IMR-90 (cell line): ENCODE data around the gene KRT8. TPM values are rescaled to one million over a fixed set of nuclear protein-coding genes. Genes with fewer than 3 reads are reported as not detected.

Source experiments
- ATAC-seq: fragments of 200-7000 bp; cut with Tn5 transposase; 2 replicates; pipeline ENCODE4 v1.9.1; 2020; ENCODE audit warnings: low read depth, mild to moderate bottlenecking, moderate library complexity
- BruUV-seq: library from RNA; stranded (reverse); fragments of 400-500 nt; replicated peaks from 2 replicates; lab custom pipeline; 2021; lab: Mats Ljungman, UMichigan
- CTCF ChIA-PET: fragments of 300-600 bp; formaldehyde crosslinking; extraction: SDS; loops from one replicate; lab custom pipeline; 2021; ENCODE audit warnings: antibody characterized with exemption; lab: Yijun Ruan, JAX
- POLR2A ChIA-PET: fragments of 300-600 bp; sonication (Branson Sonifier 250); formaldehyde crosslinking; loops from one replicate; lab custom pipeline; 2022; ENCODE audit warnings: antibody characterized with exemption; ENCODE audit not compliant: unreplicated experiment; lab: Charles Lee
- DNase-seq: peaks from one replicate; pipeline ENCODE4 v3.0.0; 2013
- H2AFZ ChIP-seq: replicated peaks from 2 replicates; pipeline ENCODE3; 2013; ENCODE audit warnings: low read length, mild to moderate bottlenecking; ENCODE audit not compliant: poor library complexity
- H2AK5ac ChIP-seq: 2 replicates; pipeline ENCODE4 v1.6.1; 2013; ENCODE audit warnings: low read depth, low read length, inconsistent platforms
- H2AK9ac ChIP-seq: replicated peaks from 2 replicates; pipeline ENCODE3; 2013; ENCODE audit warnings: mild to moderate bottlenecking, low read depth, low read length, moderate library complexity; ENCODE audit not compliant: poor library complexity
- H2BK120ac ChIP-seq: 2 replicates; pipeline ENCODE4 v1.6.1; 2013; ENCODE audit warnings: low read depth, low read length, inconsistent platforms
- H2BK15ac ChIP-seq: 3 replicates; pipeline ENCODE4 v1.6.1; 2013; ENCODE audit warnings: low read depth, low read length, inconsistent platforms
- H2BK20ac ChIP-seq: 2 replicates; pipeline ENCODE4 v1.6.1; 2013; ENCODE audit warnings: low read depth, mild to moderate bottlenecking, inconsistent platforms, low read length, moderate library complexity
- H2BK5ac ChIP-seq: 2 replicates; pipeline ENCODE4 v1.6.1; 2013; ENCODE audit warnings: mild to moderate bottlenecking, low read depth, low read length, inconsistent platforms; ENCODE audit not compliant: poor library complexity, severe bottlenecking
- H3K14ac ChIP-seq: replicated peaks from 2 replicates; pipeline ENCODE4 v1.6.1; 2013; ENCODE audit warnings: low read depth, low read length, inconsistent platforms
- H3K18ac ChIP-seq: 2 replicates; pipeline ENCODE4 v1.6.1; 2013; ENCODE audit warnings: low read depth, low read length, control low read depth
- H3K23ac ChIP-seq: 2 replicates; pipeline ENCODE4 v1.6.1; 2013; ENCODE audit warnings: low read depth, low read length, inconsistent platforms
- H3K27ac ChIP-seq: 2 replicates; pipeline ENCODE4 v1.5.1; 2013; ENCODE audit warnings: mild to moderate bottlenecking, control low read depth, low read length; ENCODE audit not compliant: insufficient read depth
- H3K27me3 ChIP-seq: 2 replicates; pipeline ENCODE4 v1.6.1; 2013; ENCODE audit warnings: low read length; ENCODE audit not compliant: control insufficient read depth, insufficient read depth
- H3K36me3 ChIP-seq: 2 replicates; pipeline ENCODE4 v1.6.1; 2013; ENCODE audit warnings: low read length, mixed read lengths; ENCODE audit not compliant: control insufficient read depth, insufficient read depth
- H3K4ac ChIP-seq: 2 replicates; pipeline ENCODE4 v1.6.1; 2013; ENCODE audit warnings: low read depth, low read length, inconsistent platforms
- H3K4me1 ChIP-seq: 2 replicates; pipeline ENCODE4 v1.6.1; 2013; ENCODE audit warnings: low read length, mixed read lengths; ENCODE audit not compliant: control insufficient read depth, insufficient read depth
- H3K4me2 ChIP-seq: 2 replicates; pipeline ENCODE4 v1.6.1; 2013; ENCODE audit warnings: low read depth, mild to moderate bottlenecking, control low read depth, low read length, moderate library complexity
- H3K4me3 ChIP-seq: 2 replicates; pipeline ENCODE4 v1.5.1; 2013; ENCODE audit warnings: low read depth, mild to moderate bottlenecking, control low read depth, low read length, moderate library complexity; ENCODE audit not compliant: insufficient read depth
- H3K56ac ChIP-seq: 2 replicates; pipeline ENCODE4 v1.6.1; 2013; ENCODE audit warnings: low read length, inconsistent platforms; ENCODE audit not compliant: insufficient read depth; ENCODE audit errors: extremely low read depth
- H3K79me1 ChIP-seq, 2 experiments: 2 replicates each; pipeline ENCODE4 v1.6.1; 2013; ENCODE audit warnings: low read length in 2 of 2, inconsistent platforms in 1 of 2, low read depth in 1 of 2
- H3K9ac ChIP-seq: 2 replicates; pipeline ENCODE4 v1.6.1; 2013; ENCODE audit warnings: low read depth, low read length, control low read depth
- H3K9me1 ChIP-seq: 2 replicates; pipeline ENCODE4 v1.6.1; 2013; ENCODE audit warnings: low read length, inconsistent platforms; ENCODE audit not compliant: insufficient read depth
- H3K9me3 ChIP-seq: 2 replicates; pipeline ENCODE4 v1.6.1; 2013; ENCODE audit warnings: low read length; ENCODE audit not compliant: control insufficient read depth, insufficient read depth
- H4K20me1 ChIP-seq: 2 replicates; pipeline ENCODE4 v1.6.1; 2013; ENCODE audit warnings: low read length, inconsistent platforms; ENCODE audit not compliant: insufficient read depth
- H4K5ac ChIP-seq: 2 replicates; pipeline ENCODE4 v1.6.1; 2013; ENCODE audit warnings: mild to moderate bottlenecking, low read depth, low read length, control low read depth
- H4K8ac ChIP-seq, 2 experiments: 2 replicates each; pipeline ENCODE4 v1.6.1; 2013; ENCODE audit warnings: low read depth in 2 of 2, low read length in 2 of 2, control low read depth in 1 of 2, inconsistent platforms in 1 of 2
- H4K91ac ChIP-seq: 2 replicates; pipeline ENCODE4 v1.6.1; 2013; ENCODE audit warnings: low read depth, low read length, inconsistent platforms; ENCODE audit not compliant: insufficient read depth
- CHD1 ChIP-seq: IDR thresholded peaks from 2 replicates; pipeline ENCODE4 v1.6.1; 2012; ENCODE audit warnings: low read depth, low read length, improper control_type of control experiment
- POLR2A ChIP-seq: IDR thresholded peaks from 2 replicates; pipeline ENCODE4 v1.6.1; 2012; ENCODE audit warnings: mild to moderate bottlenecking, low read depth, low read length
- WGBS, 2 experiments: methylation state at CpG; one replicate each; pipeline versions ENCODE4 v1.1.5 to v1.1.7; 2013; ENCODE audit warnings: missing lambda C conversion rate in 2 of 2; ENCODE audit not compliant: insufficient read length in 1 of 2; ENCODE audit errors: extremely low coverage in 2 of 2; 5-methylcytosine and 5-hydroxymethylcytosine counted together
- dilution Hi-C: fragments of 300-500 bp; cut with HindIII; formaldehyde crosslinking; loops from one replicate; pipeline ENCODE4 v1.14.3; 2018; ENCODE audit warnings: low sequenced_read_pairs; ENCODE audit not compliant: unreplicated experiment
- in situ Hi-C: fragments of 300-500 bp; cut with MboI; formaldehyde crosslinking; loops from 3 replicates; pipeline ENCODE4 v1.14.3; 2019; ENCODE audit warnings: low sequenced_read_pairs, inconsistent platforms, mixed read lengths
- intact Hi-C: fragments of 100-400 bp; cut with micrococcal nuclease; formaldehyde crosslinking; loops from 2 replicates; pipeline ENCODE4 v1.10.0; 2022
- polyA plus RNA-seq, 3 experiments: library from polyadenylated mRNA; depleted of rRNA; stranded (reverse); fragments of >200 nt; gene quantifications; 2 replicates each; pipeline ENCODE4 v1.2.3, GENCODE V29; 2012; ENCODE audit warnings: low replicate concordance in 1 of 3
- total RNA-seq: library from RNA; depleted of rRNA; stranded (reverse); fragments of >200 nt; gene quantifications from 2 replicates; pipeline ENCODE4 v1.2.3, GENCODE V29; 2012
- TF ChIP-seq, protein P1 (sequence below): fragments of 150-350 bp; IDR thresholded peaks from 2 replicates; pipeline ENCODE4 v1.6.1; 2017; ENCODE audit warnings: mild to moderate bottlenecking, antibody characterized with exemption, low read length, low read depth

Gene KRT8
- total and polyA plus RNA-seq, 2 of the 4 experiments (the other 2 are of a cell fraction), result 10.9 to 39.3 TPM

DNA sequence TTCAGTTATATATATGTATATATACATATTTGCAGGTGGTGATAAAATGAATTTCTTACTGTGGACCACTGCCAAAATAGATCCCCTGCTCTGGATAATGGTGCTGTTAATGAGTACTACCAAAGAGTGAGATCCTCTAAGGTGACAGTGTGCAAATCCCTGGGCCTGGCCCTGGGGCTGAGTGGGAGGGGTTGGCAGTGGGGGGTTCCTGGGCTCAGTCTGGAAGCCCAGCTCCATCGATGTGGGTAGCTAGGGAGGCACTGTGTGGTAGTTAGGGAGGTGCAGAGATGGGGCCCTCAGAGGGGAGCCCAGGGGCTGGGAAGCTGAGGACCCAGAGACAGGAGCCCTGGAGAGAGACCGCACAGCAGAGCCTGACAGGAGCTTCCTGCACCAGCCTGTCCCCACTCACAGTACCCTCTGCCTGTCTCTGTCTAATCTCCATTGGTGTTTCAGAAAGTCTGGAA, 9.1 kb downstream of the KRT8 start:
- no peak overlapping the region for H2BK20ac ChIP-seq
- H2BK15ac ChIP-seq, result no peak overlapping the region
- no peak overlapping the region for H4K91ac ChIP-seq
- H3K27ac ChIP-seq, result no peak overlapping the region
- no peak overlapping the region for H3K14ac ChIP-seq
- POLR2A ChIA-PET, result no interaction called here
- H4K8ac ChIP-seq, result no peak overlapping the region
- ATAC-seq, result no peak
- no peak overlapping the region for H3K4ac ChIP-seq
- no peak overlapping the region for H2AK5ac ChIP-seq
- no peak overlapping the region for H3K18ac ChIP-seq
- no peak overlapping the region for H2AK9ac ChIP-seq
- TF ChIP-seq, protein P1, sequence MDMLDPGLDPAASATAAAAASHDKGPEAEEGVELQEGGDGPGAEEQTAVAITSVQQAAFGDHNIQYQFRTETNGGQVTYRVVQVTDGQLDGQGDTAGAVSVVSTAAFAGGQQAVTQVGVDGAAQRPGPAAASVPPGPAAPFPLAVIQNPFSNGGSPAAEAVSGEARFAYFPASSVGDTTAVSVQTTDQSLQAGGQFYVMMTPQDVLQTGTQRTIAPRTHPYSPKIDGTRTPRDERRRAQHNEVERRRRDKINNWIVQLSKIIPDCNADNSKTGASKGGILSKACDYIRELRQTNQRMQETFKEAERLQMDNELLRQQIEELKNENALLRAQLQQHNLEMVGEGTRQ, result no peak
- no peak for TF ChIP-seq CHD1
- TF ChIP-seq POLR2A, result no peak
- H2AFZ ChIP-seq, result peak overlapping the region; percentile 29
- no peak overlapping the region for H3K56ac ChIP-seq
- peaks cover 6% of the 10 kb centered on the region for H3K36me3 ChIP-seq
- H3K9ac ChIP-seq, result no peak overlapping the region
- dilution Hi-C loops, result loop anchor here (25.0 kb wide), 1 partner anchor 92 kb away; no protein-coding TSS in a partner anchor
- H3K4me2 ChIP-seq, result no peak overlapping the region
- H3K79me1 ChIP-seq, result no peaks in the 10 kb centered on the region
- H3K23ac ChIP-seq, result no peak overlapping the region
- no TSS peak for BruUV-seq
- CTCF ChIA-PET, result interaction anchor here (1.1 kb wide), 1 partner anchor 11 kb away, joined by 4 read pairs; no protein-coding TSS in a partner anchor
- in situ Hi-C loops, result no loop called here
- peaks cover 1% of the 10 kb centered on the region; the same call in 1 of the 2 replicates for H3K27me3 ChIP-seq
- H4K20me1 ChIP-seq, result no peaks in the 10 kb centered on the region
- no peaks in the 10 kb centered on the region for H3K4me1 ChIP-seq
- intact Hi-C loops, result no loop called here
- no peak overlapping the region for H2BK120ac ChIP-seq
- no peak overlapping the region for H4K5ac ChIP-seq
- 0 out of 2 replicates have a peak, but pooled peaks cover 1% of the 10 kb centered on the region for H3K9me3 ChIP-seq
- H2BK5ac ChIP-seq, result no peak overlapping the region
- 20% methylated on average over 1 of the region's 2 CpGs; no CpG with 5 or more reads in 1 of the 2 experiments for WGBS, 2 experiments
- DNase-seq, result no peak
- H3K9me1 ChIP-seq, result no peaks in the 10 kb centered on the region
- no peak overlapping the region for H3K4me3 ChIP-seq
